ENCODE data around the gene TCOF1. TPM values are rescaled to one million over a fixed set of nuclear protein-coding genes. Genes with fewer than 3 reads are reported as not detected.

The TCOF1 gene
- polyA plus RNA-seq, 1 donor: 23.9 TPM

GRCh38 chr5:150429410-150429873 is 71.9 kb downstream of the TCOF1 start:
- no peaks in the 10 kb centered on the region for H3K27me3 ChIP-seq (ENCODE audit: control insufficient read depth, insufficient read depth, low read length)
- no peaks in the 10 kb centered on the region for H3K9me3 ChIP-seq (ENCODE audit: control insufficient read depth, low read depth, low read length)
- no peak overlapping the region for H3K4me3 ChIP-seq (ENCODE audit: low read length)
- H3K36me3 ChIP-seq (ENCODE audit: control insufficient read depth, insufficient read depth, low read length): no peaks in the 10 kb centered on the region
- H3K27ac ChIP-seq (ENCODE audit: low read length): peak overlapping the region; percentile 91
- DNase-seq: no peak
- peaks cover 22% of the 10 kb centered on the region for H3K4me1 ChIP-seq (ENCODE audit: control insufficient read depth, insufficient read depth, low read length)
- no CpG with 5 or more reads among the region's 5 CpGs for WGBS (ENCODE audit: insufficient coverage, low lambda C conversion rate)

DNA sequence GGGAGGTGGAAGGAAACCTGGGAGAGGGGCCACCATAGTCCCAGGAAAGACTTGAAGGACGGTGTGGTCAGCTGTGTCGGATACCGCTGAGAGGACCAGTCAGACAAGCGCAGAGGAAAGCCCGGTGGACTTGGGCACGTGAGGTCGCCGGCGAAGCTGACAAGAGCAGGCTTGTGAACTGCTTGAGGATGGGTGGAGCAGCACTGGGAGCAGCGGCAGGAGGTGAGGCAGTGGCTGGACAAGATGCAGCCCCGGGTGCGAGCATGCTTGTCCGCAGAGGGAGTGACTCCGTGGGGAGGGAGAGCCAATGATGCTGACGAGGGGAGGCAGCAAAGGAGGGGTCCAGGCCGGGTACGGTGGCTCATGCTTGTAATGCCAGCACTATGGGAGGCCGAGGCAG is 73.6 kb downstream of the TCOF1 start:
- WGBS (ENCODE audit: insufficient coverage, low lambda C conversion rate): 80% methylated on average over 2 of the region's 18 CpGs
- Histone ChIP-seq H3K9me3 (ENCODE audit: control insufficient read depth, low read depth, low read length) (no peaks in the 10 kb centered on the region), H3K4me3 (ENCODE audit: low read length) (no peak overlapping the region), H3K4me1 (ENCODE audit: control insufficient read depth, insufficient read depth, low read length) (peaks cover 22% of the 10 kb centered on the region), H3K36me3 (ENCODE audit: control insufficient read depth, insufficient read depth, low read length) (no peaks in the 10 kb centered on the region), H3K27ac (ENCODE audit: low read length) (no peak overlapping the region), H3K27me3 (ENCODE audit: control insufficient read depth, insufficient read depth, low read length) (no peaks in the 10 kb centered on the region)
- no peak for DNase-seq

DNA sequence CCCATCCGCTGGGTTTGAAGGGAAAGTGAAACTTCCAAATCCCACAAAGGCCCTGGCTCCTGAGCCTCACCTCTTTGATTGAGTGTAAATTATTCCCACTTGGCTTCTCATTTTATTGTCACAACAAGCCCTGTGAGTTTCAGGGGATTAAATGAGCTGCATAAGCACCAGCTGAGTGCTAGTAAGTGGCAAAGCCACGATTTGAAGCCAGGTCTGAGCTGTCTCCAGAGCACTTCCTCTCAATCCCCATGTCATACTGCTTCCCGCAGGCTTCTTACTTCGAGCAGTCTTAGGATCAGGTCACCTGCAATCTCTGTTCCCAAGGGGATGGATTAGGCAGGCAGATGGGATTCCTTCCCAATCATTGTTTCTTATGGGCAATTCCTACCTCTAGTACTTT is 74.1 kb downstream of the TCOF1 start:
- no peaks in the 10 kb centered on the region for H3K36me3 ChIP-seq (ENCODE audit: control insufficient read depth, insufficient read depth, low read length)
- H3K27ac ChIP-seq (ENCODE audit: low read length): no peak overlapping the region
- WGBS (ENCODE audit: insufficient coverage, low lambda C conversion rate): no CpG with 5 or more reads among the region's 4 CpGs
- H3K27me3 ChIP-seq (ENCODE audit: control insufficient read depth, insufficient read depth, low read length): no peaks in the 10 kb centered on the region
- no peak overlapping the region for H3K4me3 ChIP-seq (ENCODE audit: low read length)
- no peaks in the 10 kb centered on the region for H3K9me3 ChIP-seq (ENCODE audit: control insufficient read depth, low read depth, low read length)
- peaks cover 22% of the 10 kb centered on the region for H3K4me1 ChIP-seq (ENCODE audit: control insufficient read depth, insufficient read depth, low read length)
- DNase-seq: no peak

- no peak overlapping the region for H3K27ac ChIP-seq (ENCODE audit: low read length)
- no CpG with 5 or more reads among the region's 6 CpGs for WGBS (ENCODE audit: insufficient coverage, low lambda C conversion rate)
These were observed 77.0 kb downstream of the TCOF1 start for GRCh38 chr5:150434464-150434863.

GRCh38 chr5:150436141-150436680 is 78.7 kb downstream of the TCOF1 start:
- Histone ChIP-seq H3K27me3 (ENCODE audit: control insufficient read depth, insufficient read depth, low read length) (no peaks in the 10 kb centered on the region), H3K36me3 (ENCODE audit: control insufficient read depth, insufficient read depth, low read length) (no peaks in the 10 kb centered on the region), H3K27ac (ENCODE audit: low read length) (no peak overlapping the region), H3K4me3 (ENCODE audit: low read length) (no peak overlapping the region), H3K4me1 (ENCODE audit: control insufficient read depth, insufficient read depth, low read length) (no peaks in the 10 kb centered on the region), H3K9me3 (ENCODE audit: control insufficient read depth, low read depth, low read length) (no peaks in the 10 kb centered on the region)
- WGBS (ENCODE audit: insufficient coverage, low lambda C conversion rate): 20% methylated on average over 1 of the region's 13 CpGs
- peak; percentile 72 to 83 for DNase-seq

More at GRCh38 chr5:150434464-150434863, 77.0 kb downstream of the TCOF1 start:
- Histone ChIP-seq H3K36me3 (ENCODE audit: control insufficient read depth, insufficient read depth, low read length) (no peaks in the 10 kb centered on the region), H3K4me3 (ENCODE audit: low read length) (no peak overlapping the region), H3K9me3 (ENCODE audit: control insufficient read depth, low read depth, low read length) (no peaks in the 10 kb centered on the region), H3K27me3 (ENCODE audit: control insufficient read depth, insufficient read depth, low read length) (no peaks in the 10 kb centered on the region), H3K4me1 (ENCODE audit: control insufficient read depth, insufficient read depth, low read length) (peaks cover 1% of the 10 kb centered on the region)
- DNase-seq: no peak

DNA sequence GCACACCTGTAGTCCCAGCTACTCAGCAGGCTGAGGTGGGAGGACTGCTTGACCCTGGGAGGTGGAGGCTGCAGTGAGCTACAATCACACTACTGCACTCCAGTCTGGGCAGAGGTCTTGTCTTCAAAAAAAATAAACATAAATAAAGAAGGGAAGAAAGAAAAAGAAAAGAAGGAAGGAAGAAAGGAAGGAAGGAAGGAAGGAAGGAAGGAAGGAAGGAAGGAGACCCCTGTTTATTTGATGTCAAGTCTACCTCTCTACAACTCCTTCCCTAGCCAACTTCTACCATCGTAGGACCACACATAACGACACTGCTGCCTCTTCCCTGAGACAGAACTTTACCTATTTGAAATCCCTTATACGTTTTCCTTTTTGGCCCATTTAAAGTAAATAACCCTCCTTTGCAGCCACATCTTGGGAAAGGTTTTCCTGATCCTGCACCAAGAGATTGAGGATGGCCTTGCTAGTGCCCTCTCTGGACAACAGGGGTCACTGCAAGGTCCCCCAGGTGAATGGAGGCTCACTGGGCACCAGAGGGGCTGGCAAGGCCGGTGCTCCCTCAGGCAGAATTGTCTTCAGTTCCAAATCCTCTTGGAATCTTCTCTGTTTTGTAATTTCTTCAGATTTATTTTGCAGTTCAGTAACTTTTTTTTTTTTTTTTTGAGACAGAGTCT is 81.5 kb downstream of the TCOF1 start:
- no peaks in the 10 kb centered on the region for H3K4me1 ChIP-seq (ENCODE audit: control insufficient read depth, insufficient read depth, low read length)
- H3K36me3 ChIP-seq (ENCODE audit: control insufficient read depth, insufficient read depth, low read length): peaks cover 18% of the 10 kb centered on the region
- no peak overlapping the region for H3K4me3 ChIP-seq (ENCODE audit: low read length)
- no CpG with 5 or more reads among the region's 4 CpGs for WGBS (ENCODE audit: insufficient coverage, low lambda C conversion rate)
- no peaks in the 10 kb centered on the region for H3K27me3 ChIP-seq (ENCODE audit: control insufficient read depth, insufficient read depth, low read length)
- no peak for DNase-seq
- H3K27ac ChIP-seq (ENCODE audit: low read length): no peak overlapping the region
- no peaks in the 10 kb centered on the region for H3K9me3 ChIP-seq (ENCODE audit: control insufficient read depth, low read depth, low read length)

- Histone ChIP-seq H3K27ac (ENCODE audit: low read length) (no peak overlapping the region), H3K9me3 (ENCODE audit: control insufficient read depth, low read depth, low read length) (no peaks in the 10 kb centered on the region), H3K4me1 (ENCODE audit: control insufficient read depth, insufficient read depth, low read length) (no peaks in the 10 kb centered on the region), H3K4me3 (ENCODE audit: low read length) (no peak overlapping the region), H3K27me3 (ENCODE audit: control insufficient read depth, insufficient read depth, low read length) (no peaks in the 10 kb centered on the region), H3K36me3 (ENCODE audit: control insufficient read depth, insufficient read depth, low read length) (peaks cover 40% of the 10 kb centered on the region)
- DNase-seq: no peak
- WGBS (ENCODE audit: insufficient coverage, low lambda C conversion rate): no CpG with 5 or more reads among the region's 12 CpGs
These were observed 83.7 kb downstream of the TCOF1 start for GRCh38 chr5:150440948-150441812.

GRCh38 chr5:150441813-150442698 is 84.6 kb downstream of the TCOF1 start:
- no peak overlapping the region for H3K4me3 ChIP-seq (ENCODE audit: low read length)
- no CpG with 5 or more reads among the region's 18 CpGs for WGBS (ENCODE audit: insufficient coverage, low lambda C conversion rate)
- no peaks in the 10 kb centered on the region for H3K27me3 ChIP-seq (ENCODE audit: control insufficient read depth, insufficient read depth, low read length)
- H3K9me3 ChIP-seq (ENCODE audit: control insufficient read depth, low read depth, low read length): no peaks in the 10 kb centered on the region
- DNase-seq: no peak
- peaks cover 49% of the 10 kb centered on the region for H3K36me3 ChIP-seq (ENCODE audit: control insufficient read depth, insufficient read depth, low read length)
- H3K4me1 ChIP-seq (ENCODE audit: control insufficient read depth, insufficient read depth, low read length): peaks cover 3% of the 10 kb centered on the region
- no peak overlapping the region for H3K27ac ChIP-seq (ENCODE audit: low read length)

DNA sequence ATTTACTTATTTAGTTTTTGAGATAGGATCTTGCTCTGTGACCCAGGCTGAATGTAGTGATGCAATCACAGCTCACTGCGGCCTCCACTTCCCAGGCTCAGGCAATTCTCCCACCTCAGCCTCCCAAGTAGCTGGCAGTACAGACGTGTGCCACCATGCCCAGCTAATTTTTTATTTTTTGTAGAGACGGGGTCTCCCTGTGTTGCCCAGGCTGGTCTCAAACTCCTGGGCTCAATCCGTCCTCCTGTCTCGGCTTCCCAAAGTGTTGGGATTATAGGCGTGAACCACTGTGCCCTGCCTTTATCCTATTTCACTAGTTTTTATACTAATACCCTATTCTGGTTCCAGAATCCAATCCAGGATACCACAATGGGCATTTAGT is 85.2 kb downstream of the TCOF1 start:
- Histone ChIP-seq H3K4me3 (ENCODE audit: low read length) (no peak overlapping the region), H3K9me3 (ENCODE audit: control insufficient read depth, low read depth, low read length) (no peaks in the 10 kb centered on the region), H3K27ac (ENCODE audit: low read length) (no peak overlapping the region), H3K4me1 (ENCODE audit: control insufficient read depth, insufficient read depth, low read length) (peaks cover 4% of the 10 kb centered on the region), H3K27me3 (ENCODE audit: control insufficient read depth, insufficient read depth, low read length) (no peaks in the 10 kb centered on the region), H3K36me3 (ENCODE audit: control insufficient read depth, insufficient read depth, low read length) (peaks cover 55% of the 10 kb centered on the region)
- DNase-seq: no peak
- no CpG with 5 or more reads among the region's 6 CpGs for WGBS (ENCODE audit: insufficient coverage, low lambda C conversion rate)
